Measurements from ENCODE around the gene AKT3.

AKT3 gene

GRCh38 chr1:243488459-243489157, 361.4 kb downstream of the AKT3 start:
- peaks cover 0 to 24% (median 9%) of the 10 kb centered on the region in 3 donors for H3K36me3 ChIP-seq
- no peak overlapping the region for H3K4me3 ChIP-seq
- peaks cover 0 to 9% (median 0%) of the 10 kb centered on the region in 4 donors for H3K4me1 ChIP-seq
- TF ChIP-seq CTCF (IDR thresholded peaks at IDR 0.05), result no peak
- H3K9me3 ChIP-seq, result no peaks in the 10 kb centered on the region
- H3K27ac ChIP-seq, result no peak overlapping the region
- DNase-seq, result no peak
- intact Hi-C loops (cut with DNase I; ENCODE audit: low total_unique reads), result no loop called here
- no peaks in the 10 kb centered on the region for H3K27me3 ChIP-seq

DNA sequence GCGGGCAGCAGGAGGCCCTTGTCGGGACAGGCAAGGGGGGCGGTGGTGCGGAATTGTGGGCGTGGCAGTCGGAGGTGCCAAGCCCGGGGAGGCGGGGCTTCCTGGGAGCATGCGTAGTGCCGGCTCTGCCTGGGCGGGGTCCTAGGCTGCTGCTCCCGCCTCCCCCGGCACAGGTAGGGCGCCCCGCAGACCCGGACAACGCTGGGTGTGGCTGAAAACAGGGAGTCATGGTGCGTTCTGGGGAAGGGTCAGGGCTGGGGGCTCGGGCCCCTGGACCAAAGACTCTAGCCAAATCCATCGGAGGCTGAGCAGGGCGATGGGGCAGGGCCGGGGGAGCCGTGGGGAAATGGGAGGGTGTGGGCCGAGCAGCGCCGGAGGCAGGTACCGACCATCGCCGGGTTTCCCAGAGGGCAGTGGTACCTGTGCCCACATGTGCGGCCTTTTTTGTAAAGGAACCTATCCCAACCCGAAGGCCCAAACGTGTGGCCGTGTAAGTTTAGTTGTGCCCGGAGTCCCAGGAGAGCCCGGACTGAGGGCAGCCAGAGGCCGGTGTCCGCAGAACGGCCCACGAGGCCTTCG, 362.3 kb downstream of the AKT3 start:
- no peaks in the 10 kb centered on the region for H3K9me3 ChIP-seq
- no peak overlapping the region for H3K4me3 ChIP-seq
- H3K4me1 ChIP-seq, result peaks cover 0 to 14% (median 7%) of the 10 kb centered on the region in 4 donors
- H3K27me3 ChIP-seq, result no peaks in the 10 kb centered on the region
- DNase-seq, result no peak
- intact Hi-C loops (cut with DNase I; ENCODE audit: low total_unique reads), result no loop called here
- peaks cover 0 to 24% (median 9%) of the 10 kb centered on the region in 3 donors for H3K36me3 ChIP-seq
- H3K27ac ChIP-seq, result no peak overlapping the region
- no peak for TF ChIP-seq CTCF (IDR thresholded peaks at IDR 0.05)

DNA sequence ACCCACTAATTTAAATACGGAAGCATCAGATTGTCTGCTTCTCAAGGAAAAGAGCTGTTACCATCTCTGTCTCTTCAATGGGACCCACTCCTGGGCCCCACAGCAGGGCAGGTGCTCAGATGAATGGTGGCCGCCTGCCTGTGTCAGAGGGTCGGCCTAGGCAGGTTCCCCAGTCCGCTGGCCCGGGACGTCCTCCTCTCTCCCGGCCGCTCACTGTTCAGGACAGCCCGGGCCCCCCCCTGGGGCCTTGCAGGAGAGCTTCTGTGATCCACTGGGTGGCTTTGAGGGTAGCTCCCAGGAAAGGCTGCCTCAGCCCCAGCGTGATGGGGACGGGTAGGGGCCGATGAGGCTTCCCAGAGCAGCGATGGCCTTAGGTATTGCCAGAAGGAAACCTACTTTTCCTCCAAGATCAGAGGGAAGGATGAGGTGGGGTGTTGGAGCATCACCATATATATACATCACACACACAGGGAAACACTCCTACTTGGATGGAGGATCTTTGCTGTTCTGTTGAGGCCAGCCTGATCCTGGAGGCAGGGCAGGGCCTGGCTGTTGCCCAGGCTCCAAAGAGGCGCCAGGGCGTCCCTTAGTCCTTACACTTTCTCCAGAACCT, 362.9 kb downstream of the AKT3 start:
- Histone ChIP-seq H3K4me1 (peaks cover 0 to 20% (median 12%) of the 10 kb centered on the region in 4 donors), H3K27ac (no peak overlapping the region), H3K9me3 (no peaks in the 10 kb centered on the region), H3K27me3 (no peaks in the 10 kb centered on the region), H3K36me3 (peaks cover 0 to 24% (median 9%) of the 10 kb centered on the region in 3 donors), H3K4me3 (no peak overlapping the region)
- intact Hi-C loops (cut with DNase I; ENCODE audit: low total_unique reads), result no loop called here
- DNase-seq, result no peak
- no peak for TF ChIP-seq CTCF (IDR thresholded peaks at IDR 0.05)

DNA sequence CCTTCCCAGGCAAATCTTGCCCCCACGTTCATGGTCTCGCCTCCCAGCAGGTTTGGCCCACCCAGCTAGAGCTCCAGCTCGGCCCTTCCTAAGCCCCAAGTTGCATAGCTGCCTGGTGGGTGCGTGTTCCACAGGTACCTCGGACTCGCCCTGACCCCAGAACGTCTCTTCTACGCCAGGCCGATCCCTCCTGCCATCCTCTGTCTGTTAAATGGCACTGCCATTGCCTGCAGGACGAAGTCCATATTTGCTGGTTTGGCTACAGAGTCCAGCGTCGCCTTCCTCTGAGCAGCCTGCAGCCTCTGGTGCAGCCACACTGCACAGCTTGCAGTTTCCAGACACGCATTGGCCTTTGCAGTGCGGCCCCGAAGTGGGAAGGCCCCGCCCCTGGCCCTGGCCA, 366.1 kb downstream of the AKT3 start:
- intact Hi-C loops (cut with DNase I; ENCODE audit: low total_unique reads), result no loop called here
- H3K4me3 ChIP-seq, result no peak overlapping the region

More for the DNA sequence above, 366.1 kb downstream of the AKT3 start:
- DNase-seq, result no peak
- H3K27ac ChIP-seq, result no peak overlapping the region
- no peaks in the 10 kb centered on the region for H3K27me3 ChIP-seq
- peaks cover 0 to 21% (median 14%) of the 10 kb centered on the region in 4 donors for H3K4me1 ChIP-seq
- TF ChIP-seq CTCF (IDR thresholded peaks at IDR 0.05), result no peak
- H3K36me3 ChIP-seq, result peaks cover 0 to 6% (median 4%) of the 10 kb centered on the region in 3 donors
- H3K9me3 ChIP-seq, result no peaks in the 10 kb centered on the region

All from tibial artery (tissue), 4 donors.